ENCODE measurements around the gene DENND1A. TPM values are rescaled to one million over a fixed set of nuclear protein-coding genes. Genes with fewer than 3 reads are reported as not detected.

Gene DENND1A
- polyA plus RNA-seq, 1 donor, result 12.2 TPM

GRCh38 chr9:123488722-123489321, 441.1 kb downstream of the DENND1A start:
- no peak for DNase-seq (ENCODE audit: low read depth)

- no peak for DNase-seq (ENCODE audit: low read depth)
Observed at GRCh38 chr9:123487944-123488548, 441.9 kb downstream of the DENND1A start.

GRCh38 chr9:123486431-123486830, 443.5 kb downstream of the DENND1A start:
- no peak for DNase-seq (ENCODE audit: low read depth)

GRCh38 chr9:123485216-123485615, 444.7 kb downstream of the DENND1A start:
- DNase-seq (ENCODE audit: low read depth), result no peak

- no peak for DNase-seq (ENCODE audit: low read depth)
Observed at GRCh38 chr9:123484130-123484529, 445.8 kb downstream of the DENND1A start.

GRCh38 chr9:123483191-123483803, 446.6 kb downstream of the DENND1A start:
- DNase-seq (ENCODE audit: low read depth), result no peak

GRCh38 chr9:123482295-123482968, 447.5 kb downstream of the DENND1A start:
- no peak for DNase-seq (ENCODE audit: low read depth)

- no peak for DNase-seq (ENCODE audit: low read depth)
Observed at GRCh38 chr9:123481209-123481865, 448.6 kb downstream of the DENND1A start.

- DNase-seq (ENCODE audit: low read depth), result no peak
Observed at GRCh38 chr9:123480791-123481190, 449.1 kb downstream of the DENND1A start.

- DNase-seq (ENCODE audit: low read depth), result no peak
Observed at GRCh38 chr9:123480096-123480495, 449.8 kb downstream of the DENND1A start.

- DNase-seq (ENCODE audit: low read depth), result no peak
Observed at GRCh38 chr9:123478967-123479602, 450.8 kb downstream of the DENND1A start.

GRCh38 chr9:123478160-123478559, 451.8 kb downstream of the DENND1A start:
- no peak for DNase-seq (ENCODE audit: low read depth)

GRCh38 chr9:123475407-123475806, 454.5 kb downstream of the DENND1A start:
- DNase-seq (ENCODE audit: low read depth), result no peak

GRCh38 chr9:123472862-123473614, 456.9 kb downstream of the DENND1A start:
- no peak for DNase-seq (ENCODE audit: low read depth)

GRCh38 chr9:123471843-123472570, 457.9 kb downstream of the DENND1A start:
- no peak for DNase-seq (ENCODE audit: low read depth)

- no peak for DNase-seq (ENCODE audit: low read depth)
Observed at GRCh38 chr9:123470991-123471770, 458.7 kb downstream of the DENND1A start.

- DNase-seq (ENCODE audit: low read depth), result no peak
Observed at GRCh38 chr9:123470121-123470782, 459.7 kb downstream of the DENND1A start.

GRCh38 chr9:123469282-123469681, 460.6 kb downstream of the DENND1A start:
- no peak for DNase-seq (ENCODE audit: low read depth)

GRCh38 chr9:123468541-123468940, 461.4 kb downstream of the DENND1A start:
- DNase-seq (ENCODE audit: low read depth), result no peak

Measured in forelimb muscle (tissue), 1 donor.